GM12878 (cell line): Measurements from ENCODE around the gene MTSS2. TPM values are rescaled to one million over a fixed set of nuclear protein-coding genes. Genes with fewer than 3 reads are reported as not detected.
"Not testable (repeated sequence)": the region's sequence is repeated elsewhere in the genome, so short reads cannot be mapped to it uniquely, and the experiment has no call there.

Source experiments
- ATAC-seq: fragments of 200-7000 bp; cut with Tn5 transposase; 3 replicates; pipeline ENCODE4 v1.9.1; 2020; ENCODE audit warnings: mild to moderate bottlenecking, moderate library complexity
- BruUV-seq: library from RNA; stranded (reverse); fragments of 400-500 nt; replicated peaks from 2 replicates; lab custom pipeline; 2021; lab: Mats Ljungman, UMichigan
- CTCF ChIA-PET: fragments of 300-600 bp; sonication (Branson Sonifier 250); formaldehyde crosslinking; extraction: SDS; loops from one replicate; lab custom pipeline; 2021; ENCODE audit warnings: inconsistent platforms; lab: Yijun Ruan, JAX
- POLR2A ChIA-PET: fragments of 350-600 bp; formaldehyde crosslinking; extraction: SDS; loops from one replicate; lab custom pipeline; 2021; ENCODE audit warnings: inconsistent platforms; lab: Charles Lee
- RAD21 ChIA-PET: fragments of 300-600 bp; sonication (Branson Sonifier 250); formaldehyde crosslinking; loops from one replicate; lab custom pipeline; 2023; ENCODE audit warnings: antibody characterized with exemption; ENCODE audit not compliant: unreplicated experiment; lab: Charles Lee
- SMC1A ChIA-PET: fragments of 300-600 bp; sonication (Branson Sonifier 250); formaldehyde crosslinking; loops from one replicate; lab custom pipeline; 2023; ENCODE audit not compliant: unreplicated experiment, uncharacterized antibody; lab: Charles Lee
- DNase-seq: peaks from one replicate; pipeline ENCODE4 v3.0.0-alpha.2; 2011; ENCODE audit warnings: low read depth, low spot score
- FAIRE-seq: peaks from 3 replicates; lab custom pipeline; 2011; peaks lifted over from hg19 to GRCh38; lab: Jason Lieb, UNC
- H2AFZ ChIP-seq: 2 replicates; pipeline ENCODE4 v1.6.0; 2011; ENCODE audit warnings: low read depth, low read length, control low read depth; ENCODE audit not compliant: control insufficient read depth
- H3K27ac ChIP-seq: 2 replicates; pipeline ENCODE4 v1.5.1; 2011; ENCODE audit warnings: control low read depth; ENCODE audit not compliant: control insufficient read depth, insufficient read depth
- H3K27me3 ChIP-seq, 2 experiments: replicated peaks in 1 of 2; 2 replicates each; pipeline versions ENCODE4 v1.6.0 to v1.6.1; 2011; ENCODE audit warnings: low read length in 1 of 2; ENCODE audit not compliant: control insufficient read depth in 2 of 2, insufficient read depth in 2 of 2
- H3K36me3 ChIP-seq, 2 experiments: 2 replicates each; pipeline ENCODE4 v1.5.1; 2011; ENCODE audit warnings: low read length in 1 of 2; ENCODE audit not compliant: control insufficient read depth in 2 of 2, insufficient read depth in 2 of 2
- H3K4me1 ChIP-seq: 2 replicates; pipeline ENCODE4 v1.6.1; 2011; ENCODE audit warnings: mild to moderate bottlenecking, low read length, moderate library complexity, mixed read lengths; ENCODE audit not compliant: control insufficient read depth, insufficient read depth
- H3K4me2 ChIP-seq: 2 replicates; pipeline ENCODE4 v1.6.0; 2011; ENCODE audit warnings: control low read depth; ENCODE audit not compliant: control insufficient read depth, insufficient read depth
- H3K4me3 ChIP-seq: fragments of 200-600 bp; sonication (generic); 2 replicates; pipeline ENCODE4 v1.5.1; 2016
- H3K79me2 ChIP-seq: 2 replicates; pipeline ENCODE4 v1.6.0; 2011; ENCODE audit warnings: low read length; ENCODE audit not compliant: control insufficient read depth, insufficient read depth
- H3K9ac ChIP-seq: 2 replicates; pipeline ENCODE4 v1.8.0; 2011; ENCODE audit warnings: low read length, control low read depth, mixed read lengths; ENCODE audit not compliant: control insufficient read depth, insufficient read depth
- H3K9me3 ChIP-seq: replicated peaks from 3 replicates; pipeline ENCODE4 v1.5.1; 2011; ENCODE audit warnings: mild to moderate bottlenecking, low read length; ENCODE audit not compliant: control insufficient read depth, insufficient read depth
- H4K20me1 ChIP-seq: 2 replicates; pipeline ENCODE4 v1.6.0; 2011; ENCODE audit not compliant: control insufficient read depth, insufficient read depth
- ETV6 ChIP-seq, 2 experiments: fragments of 450-650 bp in 1 of 2; IDR thresholded peaks in 1 of 2; conservative IDR thresholded peaks in 1 of 2; 2 replicates each; pipeline ENCODE4 v1.6.1; 2014; ENCODE audit warnings: antibody characterized with exemption in 1 of 2, borderline replicate concordance in 1 of 2, low read depth in 1 of 2, mild to moderate bottlenecking in 1 of 2, moderate library complexity in 1 of 2
- RAD21 ChIP-seq: IDR thresholded peaks from 2 replicates; pipeline ENCODE4 v1.6.1; 2011; ENCODE audit warnings: mild to moderate bottlenecking, low read depth, low read length, moderate library complexity; ENCODE audit not compliant: insufficient read depth
- WGBS: methylation state at CpG from one replicate; pipeline ENCODE4 v1.1.6; 2016; ENCODE audit warnings: low lambda C conversion rate; ENCODE audit not compliant: insufficient replicate concordance, insufficient coverage; ENCODE audit errors: missing lambda C conversion rate; 5-methylcytosine and 5-hydroxymethylcytosine counted together
- in situ Hi-C: fragments of 300-500 bp; cut with MboI; formaldehyde crosslinking; loops from 9 replicates; pipeline ENCODE4 v1.14.3; 2018; ENCODE audit warnings: mixed read lengths
- intact Hi-C: fragments of 100-400 bp; cut with micrococcal nuclease; formaldehyde crosslinking; loops from one replicate; pipeline ENCODE4 v1.14.2; 2022; ENCODE audit not compliant: unreplicated experiment
- polyA plus RNA-seq, 11 experiments: library from polyadenylated mRNA; depleted of rRNA in 4 of 11; unstranded in 6 of 11; stranded (reverse) in 5 of 11; fragments of >200 nt; fragmentation: Nextera tagmentation in 4 of 11; fragmentation: Illumina TruSeq in 1 of 11; extraction: Ambion mirVana in 4 of 11; extraction: Trizol in 1 of 11; gene quantifications; 1 replicate in 1 of 11; 2 replicates in 10 of 11; pipeline versions ENCODE4 v1.2.1 to v1.2.3, GENCODE V29; 2011 to 2016; ENCODE audit warnings: inconsistent platforms in 2 of 11, missing spikeins in 2 of 11, low read depth in 1 of 11
- total RNA-seq, 4 experiments: library from RNA; depleted of rRNA in 3 of 4; stranded (reverse); fragments of >200 nt in 3 of 4; fragmentation: Illumina TruSeq in 1 of 4; extraction: Trizol in 1 of 4; gene quantifications; 2 replicates each; pipeline versions ENCODE4 v1.2.1 to v1.2.3, GENCODE V29; 2013 to 2021
- TF ChIP-seq, protein P1 (sequence below): fragments of 450-650 bp; IDR thresholded peaks from 2 replicates; pipeline ENCODE4 v1.6.1; 2018; ENCODE audit warnings: borderline replicate concordance, mild to moderate bottlenecking; ENCODE audit not compliant: partially characterized antibody

Gene MTSS2
- total and polyA plus RNA-seq, 10 of the 15 experiments (the other 5 are each of a cell fraction or from before 2014, with no cell fraction given) = under 0.01 to 0.51 (median 0.14) TPM; not detected in 4

DNA sequence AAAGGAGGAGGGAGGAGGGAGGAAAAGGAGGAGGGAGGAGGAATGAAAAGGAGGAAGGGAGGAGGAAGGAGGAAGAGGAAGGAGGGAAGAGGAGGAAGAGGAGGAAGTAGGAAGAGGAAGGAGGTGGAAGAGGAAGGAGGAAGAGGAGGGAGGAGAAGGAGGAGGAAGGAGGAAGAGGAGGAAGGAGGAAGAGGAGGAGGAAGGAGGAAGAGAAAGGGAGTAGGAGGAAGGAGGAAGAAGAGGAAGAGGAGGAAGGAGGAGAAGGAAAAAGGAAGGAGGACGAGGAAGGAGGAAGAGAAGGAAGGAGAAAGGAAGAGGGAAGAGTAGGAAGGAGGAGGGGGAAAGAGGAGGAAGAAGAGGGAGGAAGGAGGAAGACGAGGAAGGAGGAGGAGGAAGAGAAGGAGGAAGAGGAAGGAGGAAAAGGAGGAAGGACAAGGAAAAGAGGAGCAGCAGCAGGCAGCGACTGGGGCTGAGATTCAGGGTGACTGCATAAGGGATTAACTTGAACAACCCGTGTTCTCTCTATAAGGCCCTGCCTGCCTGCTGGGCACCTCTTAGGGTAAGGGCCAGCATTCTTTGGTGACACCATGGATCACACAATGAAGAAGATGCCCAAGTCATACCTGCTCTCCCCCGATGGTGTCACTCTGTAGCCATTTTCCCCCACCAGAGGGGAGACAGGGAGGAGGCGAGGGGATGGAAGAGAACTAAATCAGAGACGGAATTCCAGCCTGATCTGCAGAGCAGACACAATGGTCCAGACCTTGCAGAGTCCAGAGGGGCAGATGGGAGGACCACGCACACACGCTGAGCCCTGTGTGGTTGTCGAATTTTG is 40.9 kb downstream of the MTSS2 start (continued):
- TF ChIP-seq, protein P1, sequence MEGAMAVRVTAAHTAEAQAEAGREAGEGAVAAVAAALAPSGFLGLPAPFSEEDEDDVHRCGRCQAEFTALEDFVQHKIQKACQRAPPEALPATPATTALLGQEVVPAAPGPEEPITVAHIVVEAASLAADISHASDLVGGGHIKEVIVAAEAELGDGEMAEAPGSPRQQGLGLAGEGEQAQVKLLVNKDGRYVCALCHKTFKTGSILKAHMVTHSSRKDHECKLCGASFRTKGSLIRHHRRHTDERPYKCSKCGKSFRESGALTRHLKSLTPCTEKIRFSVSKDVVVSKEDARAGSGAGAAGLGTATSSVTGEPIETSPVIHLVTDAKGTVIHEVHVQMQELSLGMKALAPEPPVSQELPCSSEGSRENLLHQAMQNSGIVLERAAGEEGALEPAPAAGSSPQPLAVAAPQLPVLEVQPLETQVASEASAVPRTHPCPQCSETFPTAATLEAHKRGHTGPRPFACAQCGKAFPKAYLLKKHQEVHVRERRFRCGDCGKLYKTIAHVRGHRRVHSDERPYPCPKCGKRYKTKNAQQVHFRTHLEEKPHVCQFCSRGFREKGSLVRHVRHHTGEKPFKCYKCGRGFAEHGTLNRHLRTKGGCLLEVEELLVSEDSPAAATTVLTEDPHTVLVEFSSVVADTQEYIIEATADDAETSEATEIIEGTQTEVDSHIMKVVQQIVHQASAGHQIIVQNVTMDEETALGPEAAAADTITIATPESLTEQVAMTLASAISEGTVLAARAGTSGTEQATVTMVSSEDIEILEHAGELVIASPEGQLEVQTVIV = peak; percentile 38
- TF ChIP-seq ETV6 (conservative IDR thresholded peaks at IDR 0.05 in 1 of 2, IDR thresholded peaks at IDR 0.05 in 1 of 2; ENCODE audit: borderline replicate concordance in 1 of 2, low read depth in 1 of 2) (peak in 1 of 2 experiments; percentile 53; a peak in 1 of 4 replicates), RAD21 (peak; percentile 26; the same call in 1 of the 2 replicates)

GRCh38 chr16:70643264-70643663 is 42.6 kb downstream of the MTSS2 start:
- intact Hi-C loops, ATAC-seq, H3K27me3 ChIP-seq, H3K4me3 ChIP-seq, H3K4me2 ChIP-seq, H3K27ac ChIP-seq, H3K9me3 ChIP-seq, BruUV-seq, H3K4me1 ChIP-seq, H3K79me2 ChIP-seq, in situ Hi-C loops, SMC1A ChIA-PET, FAIRE-seq, H3K36me3 ChIP-seq, POLR2A ChIA-PET, RAD21 ChIA-PET, H4K20me1 ChIP-seq, H3K9ac ChIP-seq, CTCF ChIA-PET, DNase-seq, H2AFZ ChIP-seq: not testable (repeated sequence)
- WGBS = 37% methylated on average over 7 of the region's 7 CpGs
